H4 (cell line): ENCODE measurements around the gene TMIE. TPM values are rescaled to one million over a fixed set of nuclear protein-coding genes. Genes with fewer than 3 reads are reported as not detected.

Experiments used
- DNase-seq: peaks from one replicate; pipeline ENCODE4 v3.0.0-alpha.2; 2015; ENCODE audit warnings: low spot score
- total RNA-seq: library from RNA; depleted of rRNA; stranded (reverse); fragments of >200 nt; shearing (Covaris generic); gene quantifications from 2 replicates; pipeline ENCODE4 v1.2.3, GENCODE V29; 2014

The TMIE gene
- total RNA-seq, 1 experiment from 2014 or later: not detected

DNA sequence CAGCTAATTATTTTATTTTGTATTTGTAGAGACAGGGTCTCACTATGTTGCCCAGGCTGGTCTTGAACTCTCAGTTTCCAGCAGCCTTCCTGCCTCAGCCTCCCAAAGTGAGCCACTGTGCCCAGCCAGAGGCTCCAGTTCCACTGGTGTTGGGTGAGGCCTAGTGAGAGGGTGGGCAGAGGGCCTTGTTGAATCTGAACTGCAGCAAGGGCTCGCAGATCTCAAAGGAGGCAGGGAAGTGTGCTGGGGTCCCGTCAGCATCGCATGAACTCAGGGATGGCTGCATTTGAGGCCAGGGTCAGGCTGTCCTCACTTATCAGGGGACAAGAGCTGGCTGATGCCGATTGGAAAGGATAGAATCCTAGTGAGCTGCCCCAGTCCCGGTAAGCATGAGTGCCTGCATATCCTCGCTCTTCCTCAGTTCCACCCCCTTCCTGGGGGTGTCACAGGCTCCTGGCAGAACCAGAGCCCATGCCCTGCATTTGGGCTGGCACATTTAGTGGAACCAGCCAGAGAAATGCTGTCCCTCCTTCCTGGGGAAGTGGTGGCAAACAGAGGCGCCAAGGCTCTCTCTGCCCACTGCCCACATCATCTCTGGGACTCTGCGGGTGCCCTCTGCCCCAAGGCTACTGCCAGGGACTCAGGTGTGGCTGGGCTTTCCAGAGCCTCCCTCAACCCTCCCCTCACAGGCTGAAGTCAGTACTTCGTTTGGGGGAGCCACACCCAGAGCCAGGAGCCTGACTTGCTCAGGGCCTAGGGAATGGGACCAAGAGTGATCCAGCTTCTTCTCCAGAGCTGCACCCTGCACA, 31.8 kb upstream of the TMIE start:
- DNase-seq: no peak

DNA sequence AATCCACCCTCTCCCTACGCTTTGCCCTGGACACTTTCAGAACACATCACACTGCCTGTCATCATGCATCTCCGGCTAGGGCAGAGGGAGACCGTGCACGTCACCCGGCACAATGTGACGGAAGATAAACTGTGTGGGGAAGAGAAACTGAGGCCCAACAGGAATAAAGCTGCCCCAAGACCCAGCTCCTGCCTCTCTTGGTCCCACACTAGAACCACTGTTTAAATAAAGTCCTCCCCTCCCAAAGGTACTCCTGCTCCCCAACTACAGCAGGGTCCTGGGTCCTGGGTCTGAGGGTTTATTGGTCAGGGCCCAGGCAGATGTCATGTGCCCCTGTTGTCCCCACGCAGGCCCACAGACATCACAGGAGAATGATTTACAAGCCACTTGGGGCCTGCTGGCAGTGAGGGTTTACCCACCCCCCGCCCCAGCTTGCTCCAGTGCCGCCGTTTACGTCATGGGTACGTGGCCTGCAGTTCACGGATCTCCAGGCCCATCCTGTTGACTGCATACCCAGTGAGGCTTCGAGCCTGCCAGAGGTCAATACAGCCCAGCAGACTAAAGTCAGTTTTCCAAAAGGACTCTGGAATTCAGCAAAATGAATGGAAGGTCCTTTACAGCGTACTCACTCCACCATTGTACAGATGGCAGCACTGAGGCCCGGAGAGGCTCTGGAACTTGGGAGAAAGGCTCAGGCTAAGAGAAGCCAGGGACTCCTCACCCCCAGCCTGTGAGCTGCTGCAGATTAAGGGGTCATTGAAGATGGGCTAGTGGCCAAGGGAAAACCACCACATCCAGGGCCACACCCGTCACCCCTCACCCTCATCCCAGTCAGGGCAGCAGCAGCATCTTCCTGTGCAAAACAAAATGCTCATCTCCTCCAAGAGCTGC, 30.9 kb upstream of the TMIE start:
- DNase-seq: no peak

DNA sequence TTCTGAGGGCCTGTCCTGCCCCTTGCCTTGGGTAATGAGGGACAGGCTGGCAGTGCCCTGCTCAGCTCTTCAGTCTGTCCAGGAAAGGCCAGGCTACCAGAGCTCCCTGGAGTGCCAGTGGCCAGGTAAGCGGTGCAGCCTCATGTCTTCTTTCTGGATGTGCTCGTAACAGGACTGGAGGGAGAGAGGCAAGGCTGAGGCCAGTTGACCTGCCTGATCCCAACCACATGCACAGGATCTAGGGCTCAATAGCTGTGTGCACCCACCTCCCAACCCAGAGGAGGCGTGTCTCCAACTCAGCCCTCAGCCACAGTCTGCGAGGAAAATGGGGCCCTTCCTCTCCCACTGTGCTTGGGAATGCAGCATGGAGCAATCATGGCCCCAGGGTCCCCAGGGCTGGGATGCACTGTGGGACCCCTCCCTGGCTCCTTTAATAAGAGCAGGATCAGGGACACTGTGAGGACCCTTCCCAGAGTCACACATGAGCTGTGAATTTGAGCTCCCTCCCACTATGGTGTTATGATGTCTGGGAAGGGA, 30.2 kb upstream of the TMIE start:
- DNase-seq: no peak

DNA sequence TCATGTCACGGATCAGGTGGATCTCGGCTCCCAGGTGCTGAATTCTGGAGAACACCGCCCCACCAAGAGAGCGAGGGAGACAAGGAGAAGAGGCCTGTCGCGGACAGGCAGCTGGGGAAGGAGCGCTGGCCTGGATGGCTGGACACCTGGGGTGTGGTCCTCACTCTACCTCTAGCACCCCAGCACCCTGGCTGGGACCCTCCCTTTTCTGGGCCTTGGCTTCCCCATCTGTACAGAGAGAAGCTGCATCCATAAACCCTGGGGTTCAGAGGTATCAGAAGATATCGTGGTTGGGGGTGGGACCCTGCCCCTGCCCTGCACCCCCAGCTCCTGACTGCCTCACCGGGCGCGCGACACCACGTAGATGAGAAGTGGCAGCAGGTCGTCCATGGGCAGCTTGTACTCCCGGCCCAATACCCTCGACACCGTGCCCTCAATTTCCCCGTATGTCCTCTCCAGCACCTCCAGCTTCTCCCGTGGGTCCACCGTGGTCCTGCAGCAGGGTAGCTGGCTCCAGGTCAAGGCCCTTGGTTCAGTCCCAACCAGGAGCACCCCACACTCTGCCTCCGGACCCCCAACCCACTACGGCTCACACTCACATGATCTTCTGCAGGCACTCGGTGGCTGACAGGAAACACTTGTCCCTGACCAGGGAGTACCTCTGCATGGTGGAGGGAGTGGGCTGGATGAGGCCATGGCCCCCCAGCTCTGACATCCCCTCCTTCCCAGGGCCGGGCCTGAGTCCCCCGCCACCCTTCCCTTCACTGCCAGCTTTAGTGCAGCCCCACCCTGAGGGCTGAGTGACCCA, 29.4 kb upstream of the TMIE start:
- DNase-seq: no peak

DNA sequence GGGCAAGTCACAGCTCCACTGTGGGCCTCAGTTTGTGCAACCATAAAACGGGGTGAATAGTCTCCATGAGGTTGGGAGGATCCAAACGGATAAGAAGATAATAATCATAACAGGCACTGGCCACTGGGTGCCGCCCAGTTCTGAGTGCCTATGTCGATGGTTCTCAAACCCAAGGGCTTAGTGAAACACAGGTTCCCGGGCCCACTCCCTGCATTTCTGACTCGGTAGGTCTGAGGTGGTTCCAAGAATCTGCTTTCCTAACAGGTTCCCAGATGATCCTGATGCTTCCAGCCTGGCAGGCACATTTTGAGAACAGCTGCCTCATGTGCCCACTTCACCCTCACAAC, 28.9 kb upstream of the TMIE start:
- no peak for DNase-seq

DNA sequence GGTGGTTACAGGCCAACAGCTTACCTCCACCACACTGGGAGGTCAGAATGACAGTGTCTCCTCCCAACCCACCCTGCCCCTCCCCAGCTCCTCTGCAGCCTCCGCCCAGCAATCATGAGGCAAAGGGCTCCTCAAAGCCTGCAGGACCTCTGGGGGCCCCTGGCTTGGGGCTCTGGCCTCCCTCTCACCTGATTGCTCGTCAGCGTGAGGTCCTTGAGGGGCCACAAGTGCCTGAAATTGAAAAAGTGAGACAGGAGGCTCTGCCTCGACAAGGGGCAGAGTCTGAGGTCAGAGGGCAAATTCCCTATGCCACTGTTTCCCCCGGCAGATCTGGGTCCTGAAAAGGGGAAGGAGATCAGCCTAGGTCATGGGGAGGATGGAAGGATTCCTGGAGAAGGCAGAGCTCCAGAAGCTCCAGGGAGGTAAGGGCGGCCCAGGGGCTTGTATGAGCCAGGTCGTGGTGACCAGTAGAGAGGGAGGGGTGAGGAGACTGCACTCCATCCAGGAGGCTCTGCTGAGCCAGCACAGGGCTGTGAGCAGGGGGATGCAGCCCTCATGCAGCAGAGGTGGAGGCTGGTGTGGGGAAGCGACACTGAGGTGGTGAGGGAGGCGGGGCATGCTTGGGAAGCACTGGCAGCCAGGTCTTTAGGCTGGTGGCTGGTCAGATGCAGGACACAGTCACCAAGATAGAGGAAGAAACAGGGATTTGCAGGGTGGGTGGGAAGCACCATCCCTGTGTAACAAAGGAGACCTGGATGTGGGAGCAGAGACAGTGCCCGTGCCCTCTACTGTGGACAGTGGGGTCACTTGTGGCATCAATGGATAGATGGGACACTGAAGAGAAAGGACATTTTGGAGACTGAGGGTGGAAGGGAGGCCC, 27.8 kb upstream of the TMIE start:
- DNase-seq: no peak

DNA sequence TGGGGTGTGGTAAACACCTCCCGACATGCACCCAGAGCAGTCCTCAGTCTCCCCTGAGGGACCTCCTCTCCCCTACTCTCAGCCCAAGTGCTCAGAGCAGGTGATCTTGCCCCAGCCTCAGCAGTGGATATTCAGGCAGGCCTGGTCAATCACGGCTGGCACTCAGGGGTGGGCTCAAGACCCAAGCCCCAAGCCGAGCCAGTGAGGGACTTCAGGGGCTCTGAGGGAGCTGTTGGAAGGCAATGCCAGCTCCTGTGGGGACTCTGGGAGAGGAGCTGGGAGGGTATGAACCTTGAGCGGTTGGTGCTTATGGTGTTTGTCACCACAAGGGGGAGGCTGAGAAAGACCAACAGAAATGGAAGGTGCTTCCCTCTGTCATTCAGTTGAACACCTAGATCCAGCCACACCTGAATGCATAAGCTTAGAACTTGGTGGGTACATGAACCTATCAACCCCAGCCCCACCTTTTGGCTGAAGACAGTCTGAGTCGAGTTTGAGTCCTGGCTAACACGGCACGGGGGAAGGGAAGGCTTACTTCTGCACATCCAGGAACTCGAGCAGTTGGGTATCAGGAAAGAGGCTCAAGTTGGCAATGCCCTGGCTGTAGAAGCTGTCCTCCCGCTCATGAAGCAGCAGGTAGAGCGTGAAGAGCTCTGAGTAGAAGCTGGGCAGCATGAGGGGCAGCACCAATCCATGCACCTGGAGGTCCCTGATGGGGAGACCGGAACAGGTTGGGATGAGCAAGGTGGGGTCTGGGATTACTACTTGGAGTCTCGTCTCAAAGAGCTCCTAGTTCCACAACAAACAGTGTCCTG, 27.0 kb upstream of the TMIE start:
- no peak for DNase-seq

DNA sequence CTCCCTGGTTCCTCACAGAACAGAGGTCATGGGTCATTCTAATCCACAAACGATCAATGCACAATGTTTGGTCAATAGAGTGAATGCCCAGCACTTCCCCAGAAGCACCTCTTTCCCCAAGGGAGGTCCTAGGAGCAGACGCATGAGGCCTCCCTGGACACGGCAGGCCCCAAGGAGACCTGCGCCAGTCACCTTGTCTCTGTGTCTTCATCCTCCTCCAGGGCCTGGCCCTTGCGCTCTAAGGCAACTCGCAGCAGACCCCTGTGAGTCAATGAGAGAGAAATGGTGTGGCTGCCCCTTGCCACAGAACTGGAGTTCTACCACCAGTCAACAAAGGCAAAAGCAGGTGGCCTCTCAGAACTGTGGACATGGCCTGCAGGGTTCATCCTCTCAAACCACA, 25.8 kb upstream of the TMIE start:
- no peak for DNase-seq

DNA sequence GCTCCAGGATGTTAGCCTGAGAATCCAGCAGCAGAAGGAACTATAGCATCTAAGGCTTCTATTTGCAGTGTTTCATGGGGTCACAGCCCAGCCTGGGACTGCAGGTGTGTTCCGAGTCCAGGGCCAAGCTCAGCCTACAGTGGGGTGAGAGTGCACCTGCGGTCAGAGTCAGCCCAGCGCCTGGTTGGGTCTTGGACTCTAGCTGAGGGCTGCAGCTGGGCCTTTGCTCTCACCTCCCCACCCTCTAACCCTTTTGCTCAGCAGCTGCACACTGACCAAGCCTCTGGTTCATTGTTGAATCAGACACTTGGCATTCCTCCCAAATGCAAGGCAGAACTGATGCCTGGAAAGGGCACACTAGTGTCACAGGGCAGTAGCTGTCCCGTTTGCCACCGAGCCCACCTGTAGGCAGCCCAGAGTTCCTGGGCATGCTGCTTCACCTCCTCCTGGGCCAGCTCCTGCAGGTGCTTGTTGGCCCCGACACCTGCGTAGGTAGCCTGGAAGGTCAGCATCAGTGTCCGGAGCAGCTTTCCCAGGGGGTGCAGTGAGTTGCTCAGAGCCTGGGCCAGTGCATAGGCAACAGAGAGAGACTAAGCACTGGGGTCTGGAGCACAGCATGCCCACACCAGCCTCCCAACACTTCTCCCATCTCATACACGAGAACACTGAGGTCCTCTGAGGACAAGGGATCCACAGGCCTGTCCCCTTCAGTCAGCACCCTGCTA, 25.2 kb upstream of the TMIE start:
- DNase-seq: no peak

DNA sequence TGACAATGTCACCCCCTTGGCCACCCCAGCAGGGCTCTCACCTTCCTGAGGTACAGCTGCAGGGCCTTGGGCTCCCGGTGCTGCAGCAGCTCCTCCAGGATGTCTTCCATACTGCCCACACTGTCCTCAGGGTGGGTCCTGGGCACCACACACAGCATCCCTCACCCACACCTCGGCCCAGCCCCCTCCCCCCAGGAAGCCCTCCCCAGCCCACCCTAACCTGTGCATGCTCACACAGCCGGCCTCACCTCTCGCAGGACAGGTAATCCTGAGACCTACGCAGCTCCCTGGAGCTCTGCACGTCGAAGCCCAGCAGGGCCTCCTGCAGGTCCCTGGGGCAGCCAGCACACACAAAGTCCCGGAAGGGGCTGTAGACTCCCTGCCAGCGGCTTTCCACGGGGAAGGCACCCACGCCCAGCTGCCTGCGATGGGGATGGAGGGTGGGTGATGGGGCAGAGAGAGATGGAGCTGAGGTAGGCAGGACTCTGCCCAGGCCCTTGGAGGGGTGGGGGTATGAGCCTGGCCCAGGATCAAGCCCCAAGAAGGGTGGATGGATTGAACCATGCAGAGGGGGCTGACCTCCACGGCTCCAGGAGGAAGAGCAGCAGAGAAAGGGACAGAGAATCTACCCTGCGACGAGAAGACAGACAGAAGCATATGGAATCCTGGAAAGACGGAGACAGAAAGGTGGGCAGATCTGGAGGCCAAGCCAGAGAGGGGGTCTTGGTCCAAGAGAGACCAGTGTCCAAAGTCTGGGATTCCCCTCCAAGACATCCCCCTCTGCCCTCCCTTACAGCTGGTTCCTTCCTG, 24.4 kb upstream of the TMIE start:
- DNase-seq: no peak

DNA sequence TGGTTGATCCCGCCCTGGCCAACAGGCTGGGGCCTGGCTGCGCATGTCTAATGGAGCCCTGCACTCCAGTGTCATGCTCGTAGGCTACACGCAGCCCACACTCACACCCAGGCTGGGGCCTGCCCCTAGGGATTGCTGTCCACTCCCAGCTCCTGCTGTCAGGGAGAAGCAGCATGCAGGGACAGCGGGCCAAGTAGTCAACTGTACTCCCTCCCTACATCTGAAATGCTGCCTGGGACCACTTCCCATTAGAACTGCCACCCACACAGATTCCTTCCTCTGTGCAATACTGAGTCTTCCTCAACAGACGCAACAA, 23.8 kb upstream of the TMIE start:
- no peak for DNase-seq

DNA sequence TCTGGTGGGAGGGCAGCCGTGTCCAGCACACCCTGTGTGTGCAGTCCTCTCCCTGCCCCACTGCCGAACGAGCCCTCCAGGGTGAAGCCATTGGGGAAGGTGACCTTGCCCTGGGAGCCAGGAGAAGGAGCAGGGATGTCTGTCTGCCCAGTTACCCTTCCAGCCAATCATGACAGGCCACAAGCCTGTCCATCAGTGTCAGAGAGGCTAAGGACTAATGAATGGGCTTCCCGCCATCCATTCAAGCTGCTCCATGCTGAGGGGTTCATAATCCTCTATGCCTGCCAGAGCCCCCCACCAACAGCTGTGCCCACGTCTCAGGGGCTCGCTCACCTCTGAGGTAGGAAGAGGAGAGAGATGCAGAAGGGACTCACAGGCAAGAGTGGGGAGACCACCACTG, 22.9 kb upstream of the TMIE start:
- no peak for DNase-seq

DNA sequence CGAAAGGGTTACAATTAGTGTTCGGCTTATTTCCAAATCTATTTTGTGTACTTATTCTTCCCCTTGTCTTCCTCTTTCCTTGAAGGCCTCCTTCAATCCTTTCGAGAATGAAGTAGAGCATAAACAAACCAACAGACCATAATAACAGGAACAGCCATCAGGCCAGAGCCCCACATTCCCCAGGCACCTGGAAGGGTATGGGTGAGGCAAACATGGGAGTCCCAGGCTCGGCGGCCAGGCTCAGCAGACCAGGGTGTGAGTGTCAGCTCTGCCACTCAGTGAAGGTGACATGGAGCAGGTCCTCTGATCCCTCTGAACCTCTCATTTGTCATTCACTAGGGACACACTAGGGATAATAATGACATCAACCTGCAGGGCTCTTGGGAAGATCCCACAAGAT, 21.5 kb upstream of the TMIE start:
- no peak for DNase-seq

DNA sequence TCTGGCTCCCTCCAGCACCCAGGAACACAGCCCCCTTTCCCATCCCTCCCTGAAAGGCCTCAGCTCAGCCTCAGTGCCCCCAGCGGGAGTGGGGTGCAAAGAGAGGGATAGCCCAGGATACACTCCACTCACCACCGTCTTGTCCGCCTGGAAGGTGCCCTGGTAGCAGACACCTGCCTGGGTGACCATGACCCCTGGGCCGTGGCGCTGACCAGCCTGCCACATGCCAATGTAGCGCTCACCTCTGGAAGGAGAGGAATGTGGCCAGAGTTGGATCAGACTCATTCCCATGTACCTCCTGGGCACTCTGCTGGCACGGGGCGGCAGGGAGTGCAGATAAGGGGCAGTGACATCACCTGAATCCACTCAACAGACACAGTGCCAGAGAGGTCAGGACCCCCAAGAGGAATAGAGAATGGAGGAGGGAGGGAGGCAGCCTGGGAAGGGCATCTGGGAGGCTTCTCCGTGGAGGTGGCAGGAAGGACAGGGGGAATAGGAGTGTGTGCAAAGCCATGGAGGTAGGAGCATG, 20.8 kb upstream of the TMIE start:
- DNase-seq: no peak

DNA sequence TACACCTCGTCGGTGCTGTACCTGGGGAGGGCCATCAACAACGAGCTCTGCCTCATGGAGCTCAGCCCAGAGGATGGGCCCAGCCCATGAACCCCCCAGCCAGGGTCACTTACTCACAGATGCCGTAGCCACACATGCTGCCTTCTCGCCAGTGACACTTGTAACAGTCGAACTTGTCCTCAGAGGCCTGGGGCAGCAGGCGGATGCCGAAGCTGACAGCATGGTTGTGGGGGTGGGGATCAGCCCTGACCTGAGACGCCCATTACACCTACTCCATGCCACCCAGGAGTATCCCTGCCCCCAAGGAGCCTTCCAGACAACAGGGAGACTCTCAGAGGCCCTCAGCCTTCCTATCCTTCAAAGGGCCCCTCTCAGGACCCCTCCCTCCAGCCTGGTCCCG, 19.8 kb upstream of the TMIE start:
- no peak for DNase-seq

DNA sequence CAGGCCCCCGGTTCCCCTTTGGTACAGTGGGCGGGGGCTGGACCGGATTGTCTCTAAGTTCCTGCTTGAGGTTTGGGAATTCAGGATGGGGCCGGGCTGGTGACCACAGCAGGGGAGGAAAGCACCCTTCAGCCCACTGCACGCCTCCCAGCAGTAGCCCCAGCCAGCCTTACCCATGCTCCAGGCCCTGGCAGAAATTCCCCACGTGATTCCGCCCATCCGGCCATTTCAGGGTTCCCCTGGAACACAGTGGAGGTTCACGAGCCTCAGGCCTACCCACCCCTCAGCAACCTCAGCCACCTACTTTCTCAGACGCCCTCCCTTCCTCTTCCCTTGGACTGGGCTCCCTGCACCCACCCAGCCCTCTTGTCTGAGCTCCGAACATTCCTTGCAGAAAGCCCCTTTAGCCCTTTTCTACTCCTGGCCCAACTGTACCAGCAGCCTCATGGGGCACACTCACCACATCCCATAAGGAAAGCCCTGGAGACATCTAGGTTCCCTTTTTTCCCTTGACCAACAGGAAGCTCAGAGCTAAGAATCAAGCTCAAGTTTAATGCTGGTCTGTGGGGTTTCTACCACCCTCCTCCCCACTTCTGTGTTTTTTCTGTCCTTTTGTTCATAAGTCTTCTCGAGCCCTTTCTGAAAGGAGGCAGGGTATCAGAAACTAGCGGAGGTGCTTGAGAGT, 19.2 kb upstream of the TMIE start:
- DNase-seq: no peak

DNA sequence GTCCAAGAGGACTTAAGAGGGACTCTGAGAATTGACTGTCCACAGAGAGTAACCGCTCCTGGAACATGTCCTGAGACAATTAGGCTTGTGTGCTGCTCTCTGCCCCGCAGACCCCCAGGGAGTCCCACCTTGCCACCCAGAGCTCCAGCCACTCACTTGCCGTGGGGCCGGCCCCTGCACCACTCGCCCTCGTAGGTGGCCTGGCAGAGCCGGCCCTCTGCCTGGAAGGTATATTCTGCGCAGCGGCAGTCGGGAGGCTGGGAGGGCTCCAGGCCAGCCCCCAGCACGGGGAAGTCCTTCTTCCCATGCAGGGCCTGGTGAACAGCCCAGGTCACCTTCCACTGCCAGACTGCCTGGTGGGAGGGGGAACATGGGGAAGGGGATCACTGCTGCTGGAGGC, 18.2 kb upstream of the TMIE start:
- no peak for DNase-seq

DNA sequence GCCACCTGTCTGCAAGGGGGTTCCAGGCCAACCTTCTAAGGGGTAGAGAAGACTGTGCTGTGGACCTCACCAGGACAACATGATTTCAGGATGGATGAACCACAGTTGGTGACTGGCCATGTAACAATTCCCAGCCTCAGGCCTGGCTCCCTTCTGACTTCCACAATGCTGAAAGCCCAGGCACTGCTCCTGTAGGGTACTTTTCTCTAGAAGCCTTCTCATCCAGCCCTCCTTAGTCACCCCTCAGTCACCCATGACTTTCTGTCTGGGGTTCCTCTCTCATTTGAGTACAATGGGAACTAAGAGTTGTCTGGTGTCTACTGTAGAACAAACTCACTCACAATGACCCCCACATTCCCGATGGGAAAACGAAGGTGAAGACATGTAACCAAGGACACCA, 16.3 kb upstream of the TMIE start:
- DNase-seq: no peak
